SK-N-SH (cell line): ENCODE results near the gene DCXR. TPM values are rescaled to one million over a fixed set of nuclear protein-coding genes. Genes with fewer than 3 reads are reported as not detected.

ENCODE experiments used
- CTCF ChIA-PET: fragments of 300-600, 350-600 bp; formaldehyde crosslinking; extraction: SDS; loops from one replicate; lab custom pipeline; 2021; lab: Yijun Ruan, JAX
- POLR2A ChIA-PET: fragments of 350-600 bp; sonication (Branson Sonifier 250); formaldehyde crosslinking; extraction: SDS; loops from one replicate; lab custom pipeline; 2020; ENCODE audit warnings: antibody characterized with exemption, inconsistent platforms; lab: Yijun Ruan, JAX
- DNase-seq: peaks from one replicate; pipeline ENCODE4 v3.0.0; 2012
- H2AFZ ChIP-seq: fragments of 200-600 bp; sonication (generic); 2 replicates; pipeline ENCODE4 v1.8.1; 2016; ENCODE audit warnings: antibody characterized with exemption, mild to moderate bottlenecking, low read depth
- H3F3A ChIP-seq: fragments of 200-600 bp; sonication (generic); replicated peaks from 2 replicates; pipeline ENCODE3; 2016; ENCODE audit warnings: antibody characterized with exemption, mild to moderate bottlenecking; ENCODE audit not compliant: insufficient read depth
- H3K27ac ChIP-seq, 2 experiments: fragments of 200-500 bp in 1 of 2; fragments of 200-600 bp in 1 of 2; sonication (Bioruptor generic) in 1 of 2; sonication (generic), shearing (Covaris generic) in 1 of 2; 2 replicates each; pipeline versions ENCODE4 v1.5.1 to v1.6.1; 2014 to 2016; ENCODE audit warnings: low read depth in 2 of 2, inconsistent platforms in 1 of 2, low read length in 1 of 2, mild to moderate bottlenecking in 1 of 2, mixed read lengths in 1 of 2
- H3K27me3 ChIP-seq: fragments of 200-600 bp; sonication (generic), shearing (Covaris generic); 2 replicates; pipeline ENCODE4 v1.6.1; 2016; ENCODE audit warnings: mixed run types; ENCODE audit not compliant: insufficient read depth
- H3K36me3 ChIP-seq, 2 experiments: fragments of 200-500 bp in 1 of 2; fragments of 200-600 bp in 1 of 2; sonication (Bioruptor generic) in 1 of 2; sonication (generic) in 1 of 2; replicated peaks in 1 of 2; 2 replicates each; pipeline versions ENCODE3 to v1.5.1; 2014 to 2016; ENCODE audit warnings: low read length in 1 of 2, mild to moderate bottlenecking in 1 of 2; ENCODE audit not compliant: insufficient read depth in 2 of 2, control insufficient read depth in 1 of 2
- H3K4me1 ChIP-seq, 2 experiments: fragments of 200-500 bp in 1 of 2; fragments of 200-600 bp in 1 of 2; sonication (Bioruptor generic) in 1 of 2; sonication (generic), shearing (Covaris generic) in 1 of 2; 2 replicates each; pipeline versions ENCODE4 v1.5.1 to v1.6.1; 2014 to 2016; ENCODE audit warnings: low read depth in 1 of 2, low read length in 1 of 2, mixed run types in 1 of 2; ENCODE audit not compliant: insufficient read depth in 2 of 2, control insufficient read depth in 1 of 2
- H3K4me2 ChIP-seq: fragments of 200-600 bp; sonication (generic), shearing (Covaris generic); 2 replicates; pipeline ENCODE4 v1.6.1; 2017; ENCODE audit warnings: mixed run types
- H3K4me3 ChIP-seq, 2 experiments: fragments of 200-500 bp in 1 of 2; fragments of 200-600 bp in 1 of 2; sonication (Bioruptor generic) in 1 of 2; sonication (generic), shearing (Covaris generic) in 1 of 2; 2 replicates each; pipeline versions ENCODE4 v1.5.1 to v1.8.1; 2014 to 2016; ENCODE audit warnings: low read depth in 2 of 2, inconsistent platforms in 1 of 2, low read length in 1 of 2, mild to moderate bottlenecking in 1 of 2, mixed read lengths in 1 of 2, moderate library complexity in 1 of 2
- H3K79me2 ChIP-seq: fragments of 200-600 bp; sonication (generic); 2 replicates; pipeline ENCODE4 v1.8.1; 2017; ENCODE audit warnings: mild to moderate bottlenecking; ENCODE audit not compliant: insufficient read depth
- H3K9ac ChIP-seq: fragments of 200-600 bp; sonication (generic); 2 replicates; pipeline ENCODE4 v1.6.1; 2017; ENCODE audit warnings: mixed run types
- H3K9me2 ChIP-seq: fragments of 200-600 bp; sonication (generic); 2 replicates; pipeline ENCODE4 v1.6.1; 2017; ENCODE audit warnings: mixed run types
- H3K9me3 ChIP-seq: fragments of 200-600 bp; sonication (generic); 2 replicates; pipeline ENCODE4 v1.6.1; 2017; ENCODE audit warnings: mixed run types, mild to moderate bottlenecking, moderate library complexity
- H4K20me1 ChIP-seq: fragments of 200-600 bp; sonication (generic); 2 replicates; pipeline ENCODE4 v1.6.1; 2017; ENCODE audit warnings: mild to moderate bottlenecking, mixed run types; ENCODE audit not compliant: insufficient read depth
- CHD2 ChIP-seq: fragments of 150-350 bp; IDR thresholded peaks from 2 replicates; pipeline ENCODE4 v1.6.1; 2018; ENCODE audit warnings: low read length; ENCODE audit not compliant: partially characterized antibody
- ELF1 ChIP-seq: IDR thresholded peaks from 2 replicates; pipeline ENCODE4 v1.4.0; 2012
- FOXJ3 ChIP-seq: sonication (generic); formaldehyde crosslinking; IDR thresholded peaks from 2 replicates; pipeline ENCODE4 v1.5.1; 2020; ENCODE audit warnings: mild to moderate bottlenecking, missing genetic modification reagents
- NRF1 ChIP-seq: IDR thresholded peaks from 2 replicates; pipeline ENCODE4 v1.6.1; 2012; ENCODE audit warnings: low read depth, mild to moderate bottlenecking, low read length
- RCOR1 ChIP-seq: fragments of 150-350 bp; IDR thresholded peaks from 2 replicates; pipeline ENCODE4 v1.6.1; 2017; ENCODE audit warnings: antibody characterized with exemption, low read length
- RFX5 ChIP-seq: IDR thresholded peaks from 2 replicates; pipeline ENCODE4 v1.6.1; 2012; ENCODE audit warnings: mild to moderate bottlenecking, improper control_type of control experiment, low read length
- RXRA ChIP-seq: IDR thresholded peaks from 2 replicates; pipeline ENCODE4 v1.4.0; 2012; ENCODE audit warnings: low read depth, mild to moderate bottlenecking, borderline replicate concordance
- SMC3 ChIP-seq: IDR thresholded peaks from 2 replicates; pipeline ENCODE4 v1.6.1; 2012; ENCODE audit warnings: low read depth, low read length, improper control_type of control experiment
- TAF1 ChIP-seq: IDR thresholded peaks from 2 replicates; pipeline ENCODE4 v1.6.1; 2012; ENCODE audit warnings: low read depth, mild to moderate bottlenecking, low read length, moderate library complexity, borderline replicate concordance
- TCF12 ChIP-seq: IDR thresholded peaks from 2 replicates; pipeline ENCODE4 v1.4.0; 2012
- WGBS: methylation state at CpG from one replicate; pipeline ENCODE4 v1.1.6; 2017; ENCODE audit warnings: low lambda C conversion rate; 5-methylcytosine and 5-hydroxymethylcytosine counted together
- polyA plus RNA-seq, 3 experiments: library from polyadenylated mRNA; depleted of rRNA; stranded (reverse); fragments of >200 nt; gene quantifications; 2 replicates each; pipeline ENCODE4 v1.2.3, GENCODE V29; 2012
- TF ChIP-seq, protein P1 (sequence below): IDR thresholded peaks from 2 replicates; pipeline ENCODE4 v1.6.1; 2012; ENCODE audit warnings: mild to moderate bottlenecking, low read depth, low read length, moderate library complexity
- TF ChIP-seq, protein P2 (sequence below): fragments of 150-350 bp; IDR thresholded peaks from 2 replicates; pipeline ENCODE4 v1.6.1; 2017; ENCODE audit warnings: antibody characterized with exemption, low read length, low read depth, borderline replicate concordance
- TF ChIP-seq, protein P3 (sequence below): fragments of 200-600 bp; sonication (generic); IDR thresholded peaks from 2 replicates; pipeline ENCODE4 v1.6.1; 2017; ENCODE audit warnings: antibody characterized with exemption, mild to moderate bottlenecking, moderate library complexity
- TF ChIP-seq, protein P4 (sequence below): fragments of 150-350 bp; IDR thresholded peaks from 2 replicates; pipeline ENCODE4 v1.6.1; 2016; ENCODE audit warnings: mild to moderate bottlenecking, low read depth, low read length

The DCXR gene
- polyA plus RNA-seq, 1 of the 3 experiments (the other 2 are of a cell fraction), result 190 TPM

DNA sequence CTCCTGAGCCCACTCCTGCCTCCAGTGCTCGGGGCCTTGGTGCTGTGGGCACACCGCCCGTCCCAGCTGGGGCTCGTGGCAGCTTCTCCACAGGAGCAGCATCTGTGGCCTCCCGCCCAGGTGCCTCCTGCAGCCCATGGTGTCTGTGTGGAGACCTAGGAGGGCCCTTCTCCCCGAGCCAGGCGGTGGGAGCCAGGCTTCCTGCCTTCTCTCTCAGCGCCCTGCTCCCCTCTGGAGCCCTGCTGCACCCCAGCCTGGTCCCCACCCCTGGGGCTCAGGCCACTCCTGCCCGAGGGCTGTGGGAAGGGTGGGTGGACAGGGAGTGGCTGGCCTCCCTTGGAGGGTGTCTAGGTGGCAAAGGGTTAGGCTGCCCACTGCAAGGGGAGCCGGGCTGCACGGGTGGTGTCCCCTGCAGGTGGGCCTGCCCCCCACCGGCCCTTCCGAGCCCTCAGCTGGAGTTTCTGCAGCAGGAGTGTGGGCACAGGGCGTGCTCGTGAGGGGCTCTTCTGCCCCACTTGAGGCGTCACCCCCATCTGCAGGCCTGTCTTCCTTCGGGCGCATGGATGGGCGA lies 25.8 kb downstream of the DCXR start:
- ChIA-PET POLR2A (interaction anchor here (0.5 kb wide), 1 partner anchor 35 kb away, joined by 3 read pairs; no protein-coding TSS in a partner anchor), CTCF (interaction anchor here (1.1 to 35.7 kb wide), 3 partner anchors 10 to 46 kb away, joined by 4 to 1216 read pairs (median 68); partner anchors contain the start of genes CENPX, LRRC45 and NOTUM)
- Histone ChIP-seq H3K36me3 (peaks cover 0 to 2% of the 10 kb centered on the region in 2 experiments), H3K79me2 (no peaks in the 10 kb centered on the region; the same call in 1 of the 2 replicates), H3K27ac (no peak overlapping the region; a peak in 1 of 4 replicates), H2AFZ (no peak overlapping the region), H3F3A (no peaks in the 10 kb centered on the region), H3K4me2 (no peak overlapping the region), H3K9me2 (no peaks in the 10 kb centered on the region), H3K4me1 (peaks cover 5 to 32% of the 10 kb centered on the region in 2 experiments; a peak in 3 of 4 replicates), H3K9me3 (no peaks in the 10 kb centered on the region), H3K4me3 (no peak overlapping the region), H3K27me3 (no peaks in the 10 kb centered on the region), H3K9ac (no peak overlapping the region), H4K20me1 (no peaks in the 10 kb centered on the region)
- 98% methylated on average over 19 of the region's 19 CpGs for WGBS
- no peak for DNase-seq
- TF ChIP-seq RXRA (no peak), CHD2 (no peak), ELF1 (no peak), FOXJ3 (no peak), TCF12 (no peak), RCOR1 (no peak), RFX5 (no peak), TAF1 (no peak), SMC3 (no peak), NRF1 (no peak)
- TF ChIP-seq, protein P1, sequence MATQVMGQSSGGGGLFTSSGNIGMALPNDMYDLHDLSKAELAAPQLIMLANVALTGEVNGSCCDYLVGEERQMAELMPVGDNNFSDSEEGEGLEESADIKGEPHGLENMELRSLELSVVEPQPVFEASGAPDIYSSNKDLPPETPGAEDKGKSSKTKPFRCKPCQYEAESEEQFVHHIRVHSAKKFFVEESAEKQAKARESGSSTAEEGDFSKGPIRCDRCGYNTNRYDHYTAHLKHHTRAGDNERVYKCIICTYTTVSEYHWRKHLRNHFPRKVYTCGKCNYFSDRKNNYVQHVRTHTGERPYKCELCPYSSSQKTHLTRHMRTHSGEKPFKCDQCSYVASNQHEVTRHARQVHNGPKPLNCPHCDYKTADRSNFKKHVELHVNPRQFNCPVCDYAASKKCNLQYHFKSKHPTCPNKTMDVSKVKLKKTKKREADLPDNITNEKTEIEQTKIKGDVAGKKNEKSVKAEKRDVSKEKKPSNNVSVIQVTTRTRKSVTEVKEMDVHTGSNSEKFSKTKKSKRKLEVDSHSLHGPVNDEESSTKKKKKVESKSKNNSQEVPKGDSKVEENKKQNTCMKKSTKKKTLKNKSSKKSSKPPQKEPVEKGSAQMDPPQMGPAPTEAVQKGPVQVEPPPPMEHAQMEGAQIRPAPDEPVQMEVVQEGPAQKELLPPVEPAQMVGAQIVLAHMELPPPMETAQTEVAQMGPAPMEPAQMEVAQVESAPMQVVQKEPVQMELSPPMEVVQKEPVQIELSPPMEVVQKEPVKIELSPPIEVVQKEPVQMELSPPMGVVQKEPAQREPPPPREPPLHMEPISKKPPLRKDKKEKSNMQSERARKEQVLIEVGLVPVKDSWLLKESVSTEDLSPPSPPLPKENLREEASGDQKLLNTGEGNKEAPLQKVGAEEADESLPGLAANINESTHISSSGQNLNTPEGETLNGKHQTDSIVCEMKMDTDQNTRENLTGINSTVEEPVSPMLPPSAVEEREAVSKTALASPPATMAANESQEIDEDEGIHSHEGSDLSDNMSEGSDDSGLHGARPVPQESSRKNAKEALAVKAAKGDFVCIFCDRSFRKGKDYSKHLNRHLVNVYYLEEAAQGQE, result no peak
- TF ChIP-seq, protein P2, sequence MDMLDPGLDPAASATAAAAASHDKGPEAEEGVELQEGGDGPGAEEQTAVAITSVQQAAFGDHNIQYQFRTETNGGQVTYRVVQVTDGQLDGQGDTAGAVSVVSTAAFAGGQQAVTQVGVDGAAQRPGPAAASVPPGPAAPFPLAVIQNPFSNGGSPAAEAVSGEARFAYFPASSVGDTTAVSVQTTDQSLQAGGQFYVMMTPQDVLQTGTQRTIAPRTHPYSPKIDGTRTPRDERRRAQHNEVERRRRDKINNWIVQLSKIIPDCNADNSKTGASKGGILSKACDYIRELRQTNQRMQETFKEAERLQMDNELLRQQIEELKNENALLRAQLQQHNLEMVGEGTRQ, result no peak
- TF ChIP-seq, protein P3, sequence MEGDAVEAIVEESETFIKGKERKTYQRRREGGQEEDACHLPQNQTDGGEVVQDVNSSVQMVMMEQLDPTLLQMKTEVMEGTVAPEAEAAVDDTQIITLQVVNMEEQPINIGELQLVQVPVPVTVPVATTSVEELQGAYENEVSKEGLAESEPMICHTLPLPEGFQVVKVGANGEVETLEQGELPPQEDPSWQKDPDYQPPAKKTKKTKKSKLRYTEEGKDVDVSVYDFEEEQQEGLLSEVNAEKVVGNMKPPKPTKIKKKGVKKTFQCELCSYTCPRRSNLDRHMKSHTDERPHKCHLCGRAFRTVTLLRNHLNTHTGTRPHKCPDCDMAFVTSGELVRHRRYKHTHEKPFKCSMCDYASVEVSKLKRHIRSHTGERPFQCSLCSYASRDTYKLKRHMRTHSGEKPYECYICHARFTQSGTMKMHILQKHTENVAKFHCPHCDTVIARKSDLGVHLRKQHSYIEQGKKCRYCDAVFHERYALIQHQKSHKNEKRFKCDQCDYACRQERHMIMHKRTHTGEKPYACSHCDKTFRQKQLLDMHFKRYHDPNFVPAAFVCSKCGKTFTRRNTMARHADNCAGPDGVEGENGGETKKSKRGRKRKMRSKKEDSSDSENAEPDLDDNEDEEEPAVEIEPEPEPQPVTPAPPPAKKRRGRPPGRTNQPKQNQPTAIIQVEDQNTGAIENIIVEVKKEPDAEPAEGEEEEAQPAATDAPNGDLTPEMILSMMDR, result no peak
- TF ChIP-seq, protein P4, sequence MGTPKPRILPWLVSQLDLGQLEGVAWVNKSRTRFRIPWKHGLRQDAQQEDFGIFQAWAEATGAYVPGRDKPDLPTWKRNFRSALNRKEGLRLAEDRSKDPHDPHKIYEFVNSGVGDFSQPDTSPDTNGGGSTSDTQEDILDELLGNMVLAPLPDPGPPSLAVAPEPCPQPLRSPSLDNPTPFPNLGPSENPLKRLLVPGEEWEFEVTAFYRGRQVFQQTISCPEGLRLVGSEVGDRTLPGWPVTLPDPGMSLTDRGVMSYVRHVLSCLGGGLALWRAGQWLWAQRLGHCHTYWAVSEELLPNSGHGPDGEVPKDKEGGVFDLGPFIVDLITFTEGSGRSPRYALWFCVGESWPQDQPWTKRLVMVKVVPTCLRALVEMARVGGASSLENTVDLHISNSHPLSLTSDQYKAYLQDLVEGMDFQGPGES, result no peak
